Panc1 (cell line): Measurements from ENCODE around the gene PIH1D1. TPM values are rescaled to one million over a fixed set of nuclear protein-coding genes. Genes with fewer than 3 reads are reported as not detected.

Experiments
- ATAC-seq: fragments of 200-7000 bp; cut with Tn5 transposase; 2 replicates; pipeline ENCODE4 v1.9.1; 2020; ENCODE audit warnings: mild to moderate bottlenecking, moderate library complexity
- BruUV-seq: library from RNA; stranded (reverse); fragments of 400-500 nt; replicated peaks from 2 replicates; lab custom pipeline; 2021; lab: Mats Ljungman, UMichigan
- CTCF ChIA-PET: fragments of 300-600 bp; sonication (Branson Sonifier 250); formaldehyde crosslinking; loops from one replicate; lab custom pipeline; 2022; ENCODE audit warnings: antibody characterized with exemption; lab: Charles Lee
- POLR2A ChIA-PET: fragments of 300-600 bp; sonication (Branson Sonifier 250); formaldehyde crosslinking; loops from one replicate; lab custom pipeline; 2022; ENCODE audit warnings: antibody characterized with exemption; lab: Charles Lee
- DNase-seq: peaks from one replicate; pipeline ENCODE4 v3.0.0-alpha.2; 2010; ENCODE audit warnings: low read depth, low spot score
- H3K27ac ChIP-seq: 2 replicates; pipeline ENCODE4 v1.5.1; 2011; ENCODE audit warnings: mild to moderate bottlenecking, low read length, inconsistent platforms
- H3K27me3 ChIP-seq: fragments of 200-500 bp; sonication (Bioruptor generic); 2 replicates; pipeline ENCODE4 v1.6.0; 2014; ENCODE audit warnings: low read length, inconsistent platforms; ENCODE audit not compliant: control insufficient read depth, insufficient read depth
- H3K36me3 ChIP-seq: fragments of 200-500 bp; sonication (Bioruptor generic); 2 replicates; pipeline ENCODE4 v1.5.1; 2014; ENCODE audit warnings: inconsistent platforms, mild to moderate bottlenecking, low read length, moderate library complexity; ENCODE audit not compliant: control insufficient read depth, insufficient read depth
- H3K4me1 ChIP-seq: 2 replicates; pipeline ENCODE4 v1.5.1; 2011; ENCODE audit warnings: inconsistent platforms, mild to moderate bottlenecking, low read length, moderate library complexity; ENCODE audit not compliant: control insufficient read depth, insufficient read depth
- H3K4me3 ChIP-seq, 2 experiments: 2 replicates each; pipeline ENCODE4 v1.5.1; 2011 to 2012; ENCODE audit warnings: low read depth in 2 of 2, low read length in 2 of 2, mild to moderate bottlenecking in 2 of 2, inconsistent platforms in 1 of 2, moderate library complexity in 1 of 2
- H3K9me3 ChIP-seq: fragments of 200-500 bp; sonication (Bioruptor generic); 2 replicates; pipeline ENCODE4 v1.5.1; 2014; ENCODE audit warnings: low read depth, mild to moderate bottlenecking, inconsistent platforms, low read length, moderate library complexity; ENCODE audit not compliant: control insufficient read depth, insufficient read depth
- CTCF ChIP-seq: fragments of 450-650 bp; IDR thresholded peaks from 2 replicates; pipeline ENCODE4 v1.5.1; 2017; ENCODE audit warnings: mild to moderate bottlenecking
- POLR2AphosphoS5 ChIP-seq: IDR thresholded peaks from 2 replicates; pipeline ENCODE4 v1.6.1; 2012; ENCODE audit warnings: mild to moderate bottlenecking, low read depth, low read length, moderate library complexity
- REST ChIP-seq, 2 experiments: IDR thresholded peaks; 2 replicates each; pipeline ENCODE4 v1.6.1; 2011 to 2012; ENCODE audit warnings: low read depth in 2 of 2, control low read depth in 1 of 2, low read length in 1 of 2, mild to moderate bottlenecking in 1 of 2, moderate library complexity in 1 of 2; ENCODE audit not compliant: insufficient read depth in 1 of 2
- SIN3A ChIP-seq: IDR thresholded peaks from 2 replicates; pipeline ENCODE4 v1.6.1; 2012; ENCODE audit warnings: low read depth, mild to moderate bottlenecking, low read length, moderate library complexity, borderline replicate concordance; ENCODE audit not compliant: insufficient read depth
- TCF7L2 ChIP-seq: IDR thresholded peaks from 2 replicates; pipeline ENCODE4 v1.6.1; 2011; ENCODE audit warnings: mild to moderate bottlenecking, low read depth, low read length, inconsistent platforms
- in situ Hi-C: cut with HindIII; loops from 2 replicates; pipeline ENCODE4 v1.10.0; 2016; ENCODE audit warnings: low sequenced_read_pairs, low pct_unique_long_range_greater_than_20kb
- intact Hi-C: fragments of 100-400 bp; cut with micrococcal nuclease; formaldehyde crosslinking; loops from one replicate; pipeline ENCODE4 v1.10.0; 2022; ENCODE audit not compliant: unreplicated experiment
- total RNA-seq: library from RNA; stranded (reverse); gene quantifications from one replicate; pipeline ENCODE4 v1.2.1, GENCODE V29; 2021; ENCODE audit not compliant: unreplicated experiment

Gene PIH1D1
- total RNA-seq, 1 experiment from 2014 or later: 78.5 TPM

- no TSS peak for BruUV-seq
- Histone ChIP-seq H3K36me3 (no peaks in the 10 kb centered on the region), H3K27ac (no peak overlapping the region), H3K27me3 (no peaks in the 10 kb centered on the region), H3K9me3 (no peaks in the 10 kb centered on the region), H3K4me3 (no peak overlapping the region), H3K4me1 (no peaks in the 10 kb centered on the region)
- ATAC-seq (peak; percentile 71), DNase-seq (no peak)
- CTCF ChIA-PET: no interaction called here
- TF ChIP-seq REST (IDR thresholded peaks at IDR 0.05; ENCODE audit: insufficient read depth in 1 of 2, low read depth in 2 of 2, low read length in 1 of 2): no peak
- peak; percentile 75 for TF ChIP-seq CTCF
- in situ Hi-C loops: no loop called here
- POLR2A ChIA-PET: no interaction called here
- intact Hi-C loops: no loop called here
These were observed 24.6 kb upstream of the PIH1D1 start for GRCh38 chr19:49475995-49476880.

GRCh38 chr19:49475191-49475917 lies 23.7 kb upstream of the PIH1D1 start:
- H3K4me1 ChIP-seq: no peaks in the 10 kb centered on the region
- intact Hi-C loops: no loop called here

More at GRCh38 chr19:49475191-49475917, 23.7 kb upstream of the PIH1D1 start:
- Histone ChIP-seq H3K36me3 (no peaks in the 10 kb centered on the region), H3K27ac (no peak overlapping the region), H3K27me3 (no peaks in the 10 kb centered on the region), H3K9me3 (no peaks in the 10 kb centered on the region), H3K4me3 (no peak overlapping the region)
- ChIA-PET POLR2A (no interaction called here), CTCF (interaction anchor here (0.7 kb wide), 1 partner anchor 8 kb away, joined by 11 read pairs; no protein-coding TSS in a partner anchor)
- DNase-seq: no peak
- in situ Hi-C loops: no loop called here
- ATAC-seq: no peak
- BruUV-seq: no TSS peak
- no peak for TF ChIP-seq POLR2AphosphoS5
- TF ChIP-seq SIN3A: no peak
- no peak for TF ChIP-seq TCF7L2
- no peak for TF ChIP-seq CTCF
- no peak for TF ChIP-seq REST (IDR thresholded peaks at IDR 0.05; ENCODE audit: insufficient read depth in 1 of 2, low read depth in 2 of 2, low read length in 1 of 2)
